IMR-90 (cell line): ENCODE results near the gene RSU1. TPM values are rescaled to one million over a fixed set of nuclear protein-coding genes. Genes with fewer than 3 reads are reported as not detected.

Experiments
- ATAC-seq: fragments of 200-7000 bp; cut with Tn5 transposase; 2 replicates; pipeline ENCODE4 v1.9.1; 2020; ENCODE audit warnings: low read depth, mild to moderate bottlenecking, moderate library complexity
- BruUV-seq: library from RNA; stranded (reverse); fragments of 400-500 nt; replicated peaks from 2 replicates; lab custom pipeline; 2021; lab: Mats Ljungman, UMichigan
- CTCF ChIA-PET: fragments of 300-600 bp; formaldehyde crosslinking; extraction: SDS; loops from one replicate; lab custom pipeline; 2021; ENCODE audit warnings: antibody characterized with exemption; lab: Yijun Ruan, JAX
- POLR2A ChIA-PET: fragments of 300-600 bp; sonication (Branson Sonifier 250); formaldehyde crosslinking; loops from one replicate; lab custom pipeline; 2022; ENCODE audit warnings: antibody characterized with exemption; ENCODE audit not compliant: unreplicated experiment; lab: Charles Lee
- DNase-seq: peaks from one replicate; pipeline ENCODE4 v3.0.0; 2013
- H2AFZ ChIP-seq: replicated peaks from 2 replicates; pipeline ENCODE3; 2013; ENCODE audit warnings: low read length, mild to moderate bottlenecking; ENCODE audit not compliant: poor library complexity
- H2AK5ac ChIP-seq: 2 replicates; pipeline ENCODE4 v1.6.1; 2013; ENCODE audit warnings: low read depth, low read length, inconsistent platforms
- H2AK9ac ChIP-seq: replicated peaks from 2 replicates; pipeline ENCODE3; 2013; ENCODE audit warnings: mild to moderate bottlenecking, low read depth, low read length, moderate library complexity; ENCODE audit not compliant: poor library complexity
- H2BK120ac ChIP-seq: 2 replicates; pipeline ENCODE4 v1.6.1; 2013; ENCODE audit warnings: low read depth, low read length, inconsistent platforms
- H2BK15ac ChIP-seq: 3 replicates; pipeline ENCODE4 v1.6.1; 2013; ENCODE audit warnings: low read depth, low read length, inconsistent platforms
- H2BK20ac ChIP-seq: 2 replicates; pipeline ENCODE4 v1.6.1; 2013; ENCODE audit warnings: low read depth, mild to moderate bottlenecking, inconsistent platforms, low read length, moderate library complexity
- H2BK5ac ChIP-seq: 2 replicates; pipeline ENCODE4 v1.6.1; 2013; ENCODE audit warnings: mild to moderate bottlenecking, low read depth, low read length, inconsistent platforms; ENCODE audit not compliant: poor library complexity, severe bottlenecking
- H3K14ac ChIP-seq: replicated peaks from 2 replicates; pipeline ENCODE4 v1.6.1; 2013; ENCODE audit warnings: low read depth, low read length, inconsistent platforms
- H3K18ac ChIP-seq: 2 replicates; pipeline ENCODE4 v1.6.1; 2013; ENCODE audit warnings: low read depth, low read length, control low read depth
- H3K23ac ChIP-seq: 2 replicates; pipeline ENCODE4 v1.6.1; 2013; ENCODE audit warnings: low read depth, low read length, inconsistent platforms
- H3K27ac ChIP-seq: 2 replicates; pipeline ENCODE4 v1.5.1; 2013; ENCODE audit warnings: mild to moderate bottlenecking, control low read depth, low read length; ENCODE audit not compliant: insufficient read depth
- H3K27me3 ChIP-seq: 2 replicates; pipeline ENCODE4 v1.6.1; 2013; ENCODE audit warnings: low read length; ENCODE audit not compliant: control insufficient read depth, insufficient read depth
- H3K36me3 ChIP-seq: 2 replicates; pipeline ENCODE4 v1.6.1; 2013; ENCODE audit warnings: low read length, mixed read lengths; ENCODE audit not compliant: control insufficient read depth, insufficient read depth
- H3K4ac ChIP-seq: 2 replicates; pipeline ENCODE4 v1.6.1; 2013; ENCODE audit warnings: low read depth, low read length, inconsistent platforms
- H3K4me1 ChIP-seq: 2 replicates; pipeline ENCODE4 v1.6.1; 2013; ENCODE audit warnings: low read length, mixed read lengths; ENCODE audit not compliant: control insufficient read depth, insufficient read depth
- H3K4me2 ChIP-seq: 2 replicates; pipeline ENCODE4 v1.6.1; 2013; ENCODE audit warnings: low read depth, mild to moderate bottlenecking, control low read depth, low read length, moderate library complexity
- H3K4me3 ChIP-seq: 2 replicates; pipeline ENCODE4 v1.5.1; 2013; ENCODE audit warnings: low read depth, mild to moderate bottlenecking, control low read depth, low read length, moderate library complexity; ENCODE audit not compliant: insufficient read depth
- H3K56ac ChIP-seq: 2 replicates; pipeline ENCODE4 v1.6.1; 2013; ENCODE audit warnings: low read length, inconsistent platforms; ENCODE audit not compliant: insufficient read depth; ENCODE audit errors: extremely low read depth
- H3K79me1 ChIP-seq, 2 experiments: 2 replicates each; pipeline ENCODE4 v1.6.1; 2013; ENCODE audit warnings: low read length in 2 of 2, inconsistent platforms in 1 of 2, low read depth in 1 of 2
- H3K9ac ChIP-seq: 2 replicates; pipeline ENCODE4 v1.6.1; 2013; ENCODE audit warnings: low read depth, low read length, control low read depth
- H3K9me1 ChIP-seq: 2 replicates; pipeline ENCODE4 v1.6.1; 2013; ENCODE audit warnings: low read length, inconsistent platforms; ENCODE audit not compliant: insufficient read depth
- H3K9me3 ChIP-seq: 2 replicates; pipeline ENCODE4 v1.6.1; 2013; ENCODE audit warnings: low read length; ENCODE audit not compliant: control insufficient read depth, insufficient read depth
- H4K20me1 ChIP-seq: 2 replicates; pipeline ENCODE4 v1.6.1; 2013; ENCODE audit warnings: low read length, inconsistent platforms; ENCODE audit not compliant: insufficient read depth
- H4K5ac ChIP-seq: 2 replicates; pipeline ENCODE4 v1.6.1; 2013; ENCODE audit warnings: mild to moderate bottlenecking, low read depth, low read length, control low read depth
- H4K8ac ChIP-seq, 2 experiments: 2 replicates each; pipeline ENCODE4 v1.6.1; 2013; ENCODE audit warnings: low read depth in 2 of 2, low read length in 2 of 2, control low read depth in 1 of 2, inconsistent platforms in 1 of 2
- H4K91ac ChIP-seq: 2 replicates; pipeline ENCODE4 v1.6.1; 2013; ENCODE audit warnings: low read depth, low read length, inconsistent platforms; ENCODE audit not compliant: insufficient read depth
- CEBPB ChIP-seq: IDR thresholded peaks from 2 replicates; pipeline ENCODE4 v1.6.1; 2012; ENCODE audit warnings: low read depth, low read length, improper control_type of control experiment
- FOS ChIP-seq: fragments of 150-350 bp; IDR thresholded peaks from 2 replicates; pipeline ENCODE4 v1.6.1; 2016; ENCODE audit warnings: low read depth, low read length
- POLR2A ChIP-seq: IDR thresholded peaks from 2 replicates; pipeline ENCODE4 v1.6.1; 2012; ENCODE audit warnings: mild to moderate bottlenecking, low read depth, low read length
- RAD21 ChIP-seq: IDR thresholded peaks from 2 replicates; pipeline ENCODE4 v1.6.1; 2012; ENCODE audit warnings: low read length, improper control_type of control experiment
- RFX5 ChIP-seq: IDR thresholded peaks from 2 replicates; pipeline ENCODE4 v1.8.0; 2012; ENCODE audit warnings: low read depth, mild to moderate bottlenecking, low read length, moderate library complexity
- WGBS, 2 experiments: methylation state at CpG; one replicate each; pipeline versions ENCODE4 v1.1.5 to v1.1.7; 2013; ENCODE audit warnings: missing lambda C conversion rate in 2 of 2; ENCODE audit not compliant: insufficient read length in 1 of 2; ENCODE audit errors: extremely low coverage in 2 of 2; 5-methylcytosine and 5-hydroxymethylcytosine counted together
- dilution Hi-C: fragments of 300-500 bp; cut with HindIII; formaldehyde crosslinking; loops from one replicate; pipeline ENCODE4 v1.14.3; 2018; ENCODE audit warnings: low sequenced_read_pairs; ENCODE audit not compliant: unreplicated experiment
- in situ Hi-C: fragments of 300-500 bp; cut with MboI; formaldehyde crosslinking; loops from 3 replicates; pipeline ENCODE4 v1.14.3; 2019; ENCODE audit warnings: low sequenced_read_pairs, inconsistent platforms, mixed read lengths
- intact Hi-C: fragments of 100-400 bp; cut with micrococcal nuclease; formaldehyde crosslinking; loops from 2 replicates; pipeline ENCODE4 v1.10.0; 2022
- polyA plus RNA-seq, 3 experiments: library from polyadenylated mRNA; depleted of rRNA; stranded (reverse); fragments of >200 nt; gene quantifications; 2 replicates each; pipeline ENCODE4 v1.2.3, GENCODE V29; 2012; ENCODE audit warnings: low replicate concordance in 1 of 3
- total RNA-seq: library from RNA; depleted of rRNA; stranded (reverse); fragments of >200 nt; gene quantifications from 2 replicates; pipeline ENCODE4 v1.2.3, GENCODE V29; 2012

RSU1 gene
- total and polyA plus RNA-seq, 2 of the 4 experiments (the other 2 are of a cell fraction): 134 to 148 TPM

- Histone ChIP-seq H4K5ac (no peak overlapping the region), H3K9me1 (peaks cover 13% of the 10 kb centered on the region), H2AFZ (no peak overlapping the region), H3K14ac (no peak overlapping the region), H3K27ac (no peak overlapping the region), H3K56ac (no peak overlapping the region), H2AK5ac (no peak overlapping the region), H3K4me3 (no peak overlapping the region), H3K4me2 (no peak overlapping the region), H2BK20ac (no peak overlapping the region), H4K20me1 (peaks cover 10% of the 10 kb centered on the region; the same call in 1 of the 2 replicates), H3K4ac (no peak overlapping the region), H3K36me3 (no peaks in the 10 kb centered on the region), H2BK120ac (no peak overlapping the region), H3K79me1 (peaks cover 8 to 28% of the 10 kb centered on the region in 2 experiments; a peak in 3 of 4 replicates), H3K9ac (no peak overlapping the region), H3K4me1 (peaks cover 6% of the 10 kb centered on the region), H2BK15ac (no peak overlapping the region), H3K27me3 (no peaks in the 10 kb centered on the region), H3K9me3 (peaks cover 7% of the 10 kb centered on the region), H4K8ac (no peak overlapping the region), H2BK5ac (no peak overlapping the region), H4K91ac (no peak overlapping the region), H3K18ac (no peak overlapping the region), H2AK9ac (no peak overlapping the region), H3K23ac (no peak overlapping the region)
- ChIA-PET CTCF (no interaction called here), POLR2A (no interaction called here)
- ATAC-seq (no peak), DNase-seq (no peak)
- intact Hi-C loops (no loop called here), dilution Hi-C loops (no loop called here), in situ Hi-C loops (no loop called here)
- 70% methylated on average over 4 of the region's 6 CpGs; no CpG with 5 or more reads in 1 of the 2 experiments for WGBS, 2 experiments
- no TSS peak for BruUV-seq
- no peak for TF ChIP-seq FOS
- TF ChIP-seq RFX5: no peak
- no peak for TF ChIP-seq POLR2A
- TF ChIP-seq CEBPB: no peak
- TF ChIP-seq RAD21: no peak
Measured at GRCh38 chr10:16819026-16819425, 1.8 kb upstream of the RSU1 start.
